HepG2 (cell line): ENCODE data around the gene ERF. TPM values are rescaled to one million over a fixed set of nuclear protein-coding genes. Genes with fewer than 3 reads are reported as not detected.

ENCODE experiments used
- ATAC-seq: fragments of 200-7000 bp; cut with Tn5 transposase; 3 replicates; pipeline ENCODE4 v1.9.1; 2020; ENCODE audit warnings: mild to moderate bottlenecking, moderate library complexity
- BruUV-seq: library from RNA; stranded (reverse); fragments of 400-500 nt; replicated peaks from 2 replicates; lab custom pipeline; 2021; lab: Mats Ljungman, UMichigan
- CTCF ChIA-PET: fragments of 300-600 bp; formaldehyde crosslinking; extraction: SDS; loops from one replicate; lab custom pipeline; 2021; ENCODE audit warnings: low total read pairs, inconsistent platforms, low intra/inter-chr PET ratio; lab: Yijun Ruan, JAX
- POLR2A ChIA-PET: fragments of 350-600 bp; sonication (Branson Sonifier 250); formaldehyde crosslinking; loops from one replicate; lab custom pipeline; 2020; ENCODE audit warnings: antibody characterized with exemption, inconsistent platforms; lab: Yijun Ruan, JAX
- DNase-seq: peaks from one replicate; pipeline ENCODE4 v3.0.0-alpha.2; 2015; ENCODE audit warnings: low spot score
- FAIRE-seq: peaks from 3 replicates; lab custom pipeline; 2011; peaks lifted over from hg19 to GRCh38; lab: Jason Lieb, UNC
- H2AFZ ChIP-seq: one replicate; pipeline ENCODE4 v1.6.1; 2011; ENCODE audit warnings: low read length, inconsistent platforms
- H3K27ac ChIP-seq: fragments of 300-600 bp; 3 replicates; pipeline ENCODE4 v1.8.0; 2011; ENCODE audit warnings: mixed run types, mild to moderate bottlenecking, mixed read lengths, low read length, inconsistent platforms; ENCODE audit not compliant: insufficient read depth; ENCODE audit errors: extremely low read length
- H3K27me3 ChIP-seq, 2 experiments: fragments of 200-600 bp in 1 of 2; 2 replicates in 1 of 2; 3 replicates in 1 of 2; pipeline versions ENCODE4 v1.6.0 to v1.8.0; 2011; ENCODE audit warnings: low read length in 2 of 2, mild to moderate bottlenecking in 2 of 2, moderate library complexity in 2 of 2, inconsistent platforms in 1 of 2; ENCODE audit not compliant: insufficient read depth in 2 of 2, control insufficient read depth in 1 of 2
- H3K36me3 ChIP-seq, 2 experiments: fragments of 200-600 bp in 1 of 2; replicated peaks in 1 of 2; 2 replicates in 1 of 2; 3 replicates in 1 of 2; pipeline versions ENCODE4 v1.5.1 to v1.8.0; 2011; ENCODE audit warnings: low read length in 2 of 2, inconsistent platforms in 1 of 2; ENCODE audit not compliant: insufficient read depth in 2 of 2, control insufficient read depth in 1 of 2
- H3K4me1 ChIP-seq: 2 replicates; pipeline ENCODE4 v1.5.1; 2012; ENCODE audit warnings: low read length, inconsistent platforms; ENCODE audit not compliant: insufficient read depth
- H3K4me2 ChIP-seq: 2 replicates; pipeline ENCODE4 v1.6.0; 2011; ENCODE audit warnings: low read depth, low read length, inconsistent platforms
- H3K4me3 ChIP-seq, 3 experiments: fragments of 200-600 bp in 1 of 3; sonication (generic), shearing (Covaris generic) in 1 of 3; replicated peaks in 1 of 3; 2 replicates each; pipeline ENCODE4 v1.5.1; 2011 to 2016; ENCODE audit warnings: low read length in 3 of 3, inconsistent platforms in 2 of 3, low read depth in 2 of 3, mild to moderate bottlenecking in 2 of 3, control low read depth in 1 of 3, mixed read lengths in 1 of 3; ENCODE audit not compliant: insufficient read depth in 1 of 3
- H3K79me2 ChIP-seq: one replicate; pipeline ENCODE4 v1.6.1; 2011; ENCODE audit warnings: low read length, inconsistent platforms; ENCODE audit not compliant: insufficient read depth
- H3K9ac ChIP-seq: 2 replicates; pipeline ENCODE4 v1.6.0; 2011; ENCODE audit warnings: mild to moderate bottlenecking, low read depth, low read length, inconsistent platforms; ENCODE audit not compliant: insufficient read depth
- H3K9me3 ChIP-seq: 2 replicates; pipeline ENCODE4 v1.5.1; 2012; ENCODE audit warnings: mild to moderate bottlenecking, low read length
- H4K20me1 ChIP-seq: 2 replicates; pipeline ENCODE4 v1.6.0; 2011; ENCODE audit warnings: inconsistent platforms, mild to moderate bottlenecking, low read length, moderate library complexity; ENCODE audit not compliant: insufficient read depth
- RARA ChIP-seq: IDR thresholded peaks from 2 replicates; pipeline ENCODE4 v1.6.1; 2016; ENCODE audit warnings: missing genetic modification reagents, missing compliant biosample characterization
- RBFOX2 ChIP-seq: fragments of 200-400 bp; formaldehyde crosslinking; IDR thresholded peaks from 2 replicates; pipeline ENCODE4 v1.6.1; 2017; ENCODE audit warnings: low read depth, mild to moderate bottlenecking, low read length
- RCOR2 ChIP-seq: IDR thresholded peaks from 2 replicates; pipeline ENCODE4 v1.6.1; 2016; ENCODE audit warnings: missing biosample characterization, missing genetic modification reagents
- ZNF275 ChIP-seq: sonication (generic); formaldehyde crosslinking; IDR thresholded peaks from 2 replicates; pipeline ENCODE4 v1.8.0; 2022; ENCODE audit warnings: missing genetic modification reagents, mild to moderate bottlenecking, inconsistent platforms, borderline replicate concordance
- ZNF333 ChIP-seq: sonication (generic); formaldehyde crosslinking; IDR thresholded peaks from 2 replicates; pipeline ENCODE4 v1.4.0; 2020; ENCODE audit warnings: mild to moderate bottlenecking, missing genetic modification reagents, borderline replicate concordance
- ZNF34 ChIP-seq: sonication (generic); formaldehyde crosslinking; IDR thresholded peaks from 2 replicates; pipeline ENCODE4 v1.4.0; 2020; ENCODE audit warnings: mild to moderate bottlenecking, missing genetic modification reagents, borderline replicate concordance
- ZNF572 ChIP-seq: sonication (generic); formaldehyde crosslinking; IDR thresholded peaks from 2 replicates; pipeline ENCODE4 v1.5.1; 2020; ENCODE audit warnings: mild to moderate bottlenecking, missing genetic modification reagents
- WGBS: methylation state at CpG from one replicate; pipeline ENCODE4 v1.1.6; 2017; ENCODE audit warnings: low lambda C conversion rate; 5-methylcytosine and 5-hydroxymethylcytosine counted together
- in situ Hi-C: cut with HindIII; loops from 2 replicates; pipeline ENCODE4 v1.10.0; 2017; ENCODE audit warnings: low pct_unique_long_range_greater_than_20kb; ENCODE audit not compliant: extremely low pct_ligation_motif_present
- intact Hi-C: fragments of 100-400 bp; cut with micrococcal nuclease; formaldehyde crosslinking; loops from one replicate; pipeline ENCODE4 v1.10.0; 2022; ENCODE audit not compliant: unreplicated experiment
- polyA plus RNA-seq, 8 experiments: library from polyadenylated mRNA; depleted of rRNA in 3 of 8; stranded (reverse) in 7 of 8; unstranded in 1 of 8; fragments of >200 nt; fragmentation: Illumina TruSeq in 4 of 8; extraction: Trizol in 4 of 8; gene quantifications; 2 replicates each; pipeline versions ENCODE4 v1.2.1 to v1.2.3, GENCODE V29; 2011 to 2016; ENCODE audit warnings: low read depth in 4 of 8, missing spikeins in 1 of 8, mixed read lengths in 1 of 8; ENCODE audit not compliant: insufficient read depth in 1 of 8
- total RNA-seq, 5 experiments: library from RNA; depleted of rRNA; stranded (reverse); fragments of >200 nt; fragmentation: Illumina TruSeq; extraction: Trizol; gene quantifications; 2 replicates each; pipeline ENCODE4 v1.2.3, GENCODE V29; 2016; ENCODE audit warnings: low read depth in 1 of 5

Gene ERF
- total and polyA plus RNA-seq, 2 of the 13 experiments (the other 11 are each of a cell fraction or from before 2014, with no cell fraction given) = 67.1 to 69.9 TPM

DNA sequence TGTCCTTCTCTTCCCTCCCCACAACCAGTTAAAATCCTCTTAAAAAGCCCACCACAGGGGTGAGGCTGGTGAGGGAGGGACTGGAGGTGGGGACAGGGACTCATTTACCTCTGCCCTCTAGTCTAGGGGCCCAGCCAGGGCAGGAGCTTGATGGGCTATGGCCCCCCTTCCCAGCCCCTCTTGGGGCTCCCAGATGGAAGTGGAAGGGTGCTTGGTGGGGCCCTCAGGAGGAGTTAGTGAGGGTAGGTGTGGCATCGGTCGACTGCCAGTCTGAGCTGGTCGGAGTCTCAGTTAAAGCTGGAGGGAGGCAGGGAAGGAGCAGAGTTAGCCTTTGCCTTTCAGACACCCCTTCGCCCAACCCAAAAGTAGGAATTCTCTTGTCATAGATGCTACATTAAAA is 24.4 kb downstream of the ERF start:
- no peak overlapping the region for H3K4me3 ChIP-seq
- H3K79me2 ChIP-seq = peaks cover 3% of the 10 kb centered on the region
- H3K27ac ChIP-seq = no peak overlapping the region
- intact Hi-C loops = no loop called here
- H3K36me3 ChIP-seq = peaks cover 31 to 68% of the 10 kb centered on the region in 2 experiments
- no peaks in the 10 kb centered on the region for H3K27me3 ChIP-seq
- ATAC-seq (no peak), DNase-seq (no peak), FAIRE-seq (no peak)
- H3K4me2 ChIP-seq = no peak overlapping the region
- no peak overlapping the region for H2AFZ ChIP-seq
- no peak overlapping the region for H3K9ac ChIP-seq
- in situ Hi-C loops = no loop called here
- H3K9me3 ChIP-seq = no peaks in the 10 kb centered on the region
- WGBS = 98% methylated on average over 4 of the region's 4 CpGs
- H3K4me1 ChIP-seq = peaks cover 41% of the 10 kb centered on the region
- no TSS peak for BruUV-seq
- H4K20me1 ChIP-seq = peaks cover 6% of the 10 kb centered on the region; the same call in 1 of the 2 replicates
- peak; percentile 3; the same call in 1 of the 2 replicates for TF ChIP-seq RBFOX2
- no peak for TF ChIP-seq ZNF333
- TF ChIP-seq ZNF275 (CRISPR knock-in tag) = no peak
- TF ChIP-seq RARA (CRISPR knock-in tag) = no peak
- TF ChIP-seq ZNF572 (CRISPR knock-in tag) = no peak
- TF ChIP-seq ZNF34 (CRISPR knock-in tag) = no peak
- no peak for TF ChIP-seq RCOR2
- ChIA-PET CTCF (no interaction called here), POLR2A (interaction anchor here (0.6 to 3.0 kb wide), 2 partner anchors 12 to 67 kb away, joined by 4 to 13 read pairs; partner anchors contain the start of gene GSK3A)
